HG02884 (cell line): ENCODE data around the gene HCFC2.
"Not testable (repeated sequence)": the region's sequence is repeated elsewhere in the genome, so short reads cannot be mapped to it uniquely, and the experiment has no call there.

Experiments used
- ATAC-seq: cut with Tn5 transposase; IDR thresholded peaks from one replicate; pipeline ENCODE4 v1.9.1; 2021; ENCODE audit warnings: mild to moderate bottlenecking, moderate library complexity; ENCODE audit not compliant: unreplicated experiment

Gene HCFC2

DNA sequence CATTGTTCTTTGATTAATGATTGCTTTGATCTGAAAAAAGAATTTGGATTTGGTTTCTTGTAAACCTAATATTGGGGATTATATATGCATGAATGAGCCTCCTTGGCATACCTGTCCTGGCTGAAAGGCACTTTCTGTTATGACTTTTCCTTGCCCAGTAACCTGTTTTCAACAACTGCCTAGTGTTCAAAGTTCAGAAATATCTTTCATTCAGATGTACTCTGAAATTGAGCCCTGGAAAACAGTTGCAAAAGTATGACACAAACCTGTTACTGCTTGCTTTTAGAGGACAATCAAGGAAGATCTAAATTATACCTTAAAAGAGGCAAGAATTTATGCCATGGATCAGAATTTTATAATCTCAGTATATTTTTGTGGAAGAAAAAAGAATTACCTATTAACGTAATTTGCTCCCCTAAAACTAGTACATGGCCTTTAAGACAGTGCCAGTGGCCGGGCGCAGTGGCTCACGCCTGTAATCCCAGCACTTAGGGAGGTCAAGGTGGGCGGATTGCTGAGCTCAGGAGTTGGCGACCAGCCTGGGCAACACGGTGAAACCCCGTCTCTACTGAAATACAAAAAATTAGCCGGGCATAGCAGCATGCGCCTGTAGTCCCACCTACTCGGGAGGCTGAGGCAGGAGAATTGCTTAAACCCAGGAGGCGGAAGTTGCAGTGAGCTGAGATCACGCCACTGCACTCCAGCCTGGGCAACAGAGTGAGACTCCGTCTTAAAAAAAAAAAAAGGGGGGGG lies 50.7 kb downstream of the HCFC2 start:
- not testable (repeated sequence) for ATAC-seq

DNA sequence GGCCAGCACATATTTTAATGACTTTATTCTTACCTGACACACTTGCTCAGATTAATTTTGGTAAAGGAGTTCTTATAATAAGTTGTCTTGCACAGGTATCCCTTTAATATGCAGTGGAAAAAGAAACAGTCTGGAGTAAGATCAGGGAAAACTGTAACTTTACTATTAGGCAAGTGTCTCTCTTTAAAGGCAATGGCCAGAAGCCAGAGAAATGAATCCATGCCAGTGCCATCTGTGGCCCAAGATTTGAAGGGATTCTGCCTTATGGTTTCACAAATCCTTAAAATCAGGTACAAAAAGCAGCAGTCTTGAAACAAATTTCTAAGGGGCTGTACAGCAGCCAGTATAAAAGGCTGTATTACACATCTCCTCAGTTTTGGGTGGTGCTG lies 51.2 kb downstream of the HCFC2 start:
- no peak for ATAC-seq

DNA sequence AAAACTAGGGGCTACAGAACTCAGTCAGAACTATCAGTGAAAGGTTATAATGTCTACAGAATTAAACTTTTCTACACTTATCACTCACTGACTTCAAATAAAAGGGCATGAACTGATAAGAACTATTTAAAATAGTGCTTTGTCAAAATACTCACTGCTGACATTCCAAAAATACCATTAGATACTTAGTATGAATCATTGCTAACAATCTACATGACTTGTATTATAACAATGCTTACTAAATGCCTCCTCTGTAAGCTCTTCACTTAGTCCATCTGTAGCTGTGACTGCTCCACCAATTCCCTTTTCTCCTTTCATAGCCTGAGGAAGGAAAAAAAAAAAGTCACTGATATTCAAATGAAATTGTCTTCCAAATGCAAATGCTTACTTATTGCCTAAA lies 56.7 kb downstream of the HCFC2 start:
- no peak for ATAC-seq

DNA sequence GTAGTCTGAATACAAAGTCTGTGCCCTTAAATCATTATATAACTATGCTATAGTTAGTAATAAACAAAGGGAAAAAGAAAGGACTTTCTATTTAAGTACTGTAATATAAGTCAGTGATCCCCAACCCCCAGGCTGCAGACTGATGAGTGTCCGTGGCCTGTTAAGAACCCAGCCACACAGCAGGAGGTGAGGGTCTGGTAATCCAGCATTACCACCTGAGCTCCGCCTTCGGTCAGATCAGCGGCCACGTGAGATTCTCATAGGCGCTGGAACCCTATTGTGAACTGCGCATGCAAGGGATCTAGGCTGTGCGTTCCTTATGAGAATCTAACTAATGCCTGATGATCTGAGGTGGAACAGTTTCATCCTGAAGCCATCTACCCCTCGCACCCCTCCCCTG lies 58.0 kb downstream of the HCFC2 start:
- no peak for ATAC-seq

DNA sequence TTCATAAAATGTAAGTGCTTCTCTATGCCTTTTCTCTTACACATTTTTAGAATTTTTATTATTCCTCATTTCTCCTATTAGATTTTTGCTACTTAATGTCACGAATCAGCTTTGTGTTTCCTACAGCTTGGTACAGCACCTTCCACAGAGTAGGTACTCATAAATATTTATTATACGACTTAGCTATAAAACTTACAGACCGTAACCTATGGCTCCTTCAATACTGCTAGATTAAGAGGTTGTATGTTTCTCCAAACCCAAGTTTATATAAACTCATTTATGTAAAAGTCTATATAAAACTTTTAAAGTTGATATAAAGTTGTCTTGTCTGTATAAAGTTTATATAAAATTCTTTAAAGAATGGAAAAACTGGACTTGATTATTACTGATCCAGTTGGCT lies 62.2 kb downstream of the HCFC2 start:
- no peak for ATAC-seq

DNA sequence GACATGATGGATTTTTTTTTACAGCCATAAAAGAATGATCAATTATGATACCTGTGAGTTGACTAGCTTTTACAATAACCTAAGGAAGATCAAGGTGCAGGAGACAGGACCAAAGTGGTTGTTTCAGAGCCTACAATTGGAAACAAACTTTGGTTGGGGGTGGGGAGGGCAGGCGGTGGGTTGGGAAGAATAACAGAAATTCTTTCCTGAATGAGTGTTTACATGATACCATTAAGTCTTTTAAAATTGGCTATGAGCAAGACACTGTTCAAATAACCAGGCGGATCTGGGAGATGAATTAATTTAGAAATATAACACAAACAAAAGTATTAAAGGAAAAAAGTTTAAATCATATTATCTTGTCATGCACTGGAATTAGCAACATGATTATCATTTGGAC lies 66.4 kb downstream of the HCFC2 start:
- ATAC-seq, result no peak

DNA sequence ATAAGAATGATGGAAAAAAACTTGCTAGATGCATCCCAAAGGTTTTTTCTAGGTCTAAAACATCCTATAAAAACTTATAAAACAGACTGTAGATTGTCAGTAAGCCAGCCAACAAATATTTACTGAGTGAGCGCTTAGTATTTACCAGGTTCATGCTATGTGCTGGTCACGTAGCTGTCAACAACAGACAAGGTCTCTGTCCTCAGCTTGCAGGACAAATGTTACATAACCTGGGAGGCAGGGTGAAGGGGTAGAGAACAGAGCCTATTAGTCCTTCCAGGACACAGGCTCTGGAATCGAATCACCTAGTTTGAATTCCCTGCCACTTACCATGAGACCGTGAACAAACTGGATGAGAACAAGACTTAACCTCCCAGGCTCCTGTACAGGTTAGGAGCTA lies 67.3 kb downstream of the HCFC2 start:
- ATAC-seq, result no peak

DNA sequence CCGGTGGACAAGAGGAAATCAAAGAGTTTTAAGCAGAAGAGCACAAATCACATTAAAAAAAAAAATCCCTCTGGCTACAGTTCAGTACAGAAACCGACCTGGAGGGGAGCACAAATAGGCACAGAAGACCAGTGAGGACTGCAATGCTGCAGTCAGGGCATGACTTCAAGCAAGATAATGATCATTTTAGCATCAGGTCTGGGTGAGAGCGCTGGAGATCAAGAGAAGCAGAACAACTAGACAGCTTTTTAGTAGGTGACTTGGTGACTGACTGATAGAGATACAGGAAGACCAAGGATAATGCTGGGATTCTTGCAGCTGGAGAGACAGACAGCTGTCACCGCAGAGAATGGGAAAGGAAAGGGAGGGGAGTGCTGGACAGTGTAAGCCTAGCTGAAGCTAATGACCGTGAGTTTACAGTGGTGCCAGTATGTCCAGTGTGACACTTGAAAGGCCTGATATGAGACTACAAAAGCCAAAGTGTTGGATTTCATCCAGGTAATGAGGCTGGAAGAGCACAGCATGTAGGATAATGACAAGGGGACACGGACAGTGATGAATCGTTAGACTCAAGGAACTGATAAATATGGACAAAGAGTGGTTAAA lies 68.1 kb downstream of the HCFC2 start:
- no peak for ATAC-seq

DNA sequence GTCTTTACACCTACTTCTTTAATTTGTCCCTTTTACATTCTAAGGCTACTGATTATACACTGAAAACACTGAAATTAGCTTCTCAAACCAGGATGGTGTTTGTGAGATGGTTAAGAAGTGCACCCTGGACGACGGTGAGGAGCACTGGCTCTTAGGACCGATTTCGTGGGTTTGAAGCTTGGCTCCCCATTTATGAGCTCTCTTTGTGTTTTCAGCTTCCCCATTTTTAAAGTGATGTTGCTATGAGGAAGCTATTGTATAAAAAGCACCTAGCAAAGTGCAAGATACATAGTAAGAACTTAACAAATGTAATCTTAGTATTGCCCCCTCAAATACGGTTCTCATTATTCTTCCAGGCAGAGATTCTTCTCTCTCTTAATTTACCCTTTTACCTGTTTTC lies 69.0 kb downstream of the HCFC2 start:
- ATAC-seq, result no peak

DNA sequence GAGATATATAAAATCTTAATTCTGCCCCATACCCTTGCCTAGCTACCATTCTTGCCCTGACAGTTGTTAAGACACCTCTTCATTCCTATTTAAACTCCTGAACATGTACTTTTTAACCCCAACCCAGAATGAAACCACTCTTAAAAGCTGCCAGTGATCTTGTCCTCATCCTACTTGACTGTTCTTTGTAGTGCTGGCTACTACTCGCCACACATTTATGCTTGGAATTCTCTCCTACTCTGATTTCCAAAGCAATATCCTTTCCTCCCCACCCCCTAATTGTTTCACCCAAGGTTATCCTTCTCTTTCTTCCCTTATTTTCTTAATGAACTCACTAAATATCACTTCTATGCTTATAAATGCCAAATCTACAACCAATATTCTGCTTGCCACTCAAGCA lies 69.5 kb downstream of the HCFC2 start:
- no peak for ATAC-seq

DNA sequence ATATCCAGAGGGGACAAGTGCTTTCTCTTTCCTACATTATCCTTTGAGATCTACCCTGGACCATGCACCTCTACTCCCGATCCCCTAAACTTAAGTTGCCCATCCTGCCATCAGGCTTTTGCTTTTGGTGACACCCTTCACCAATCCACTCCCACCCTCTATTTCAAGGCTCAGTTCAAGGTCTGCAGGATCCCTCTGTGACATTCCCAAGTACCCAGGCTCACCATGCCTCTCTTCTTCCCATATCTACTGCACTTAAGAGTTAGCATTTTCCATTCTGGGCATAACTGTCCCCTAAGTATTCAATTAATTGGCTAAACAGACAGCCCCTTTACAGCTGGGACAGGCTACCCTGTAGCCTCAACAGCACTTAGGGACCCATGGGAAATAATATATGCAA lies 70.6 kb downstream of the HCFC2 start:
- ATAC-seq, result no peak

DNA sequence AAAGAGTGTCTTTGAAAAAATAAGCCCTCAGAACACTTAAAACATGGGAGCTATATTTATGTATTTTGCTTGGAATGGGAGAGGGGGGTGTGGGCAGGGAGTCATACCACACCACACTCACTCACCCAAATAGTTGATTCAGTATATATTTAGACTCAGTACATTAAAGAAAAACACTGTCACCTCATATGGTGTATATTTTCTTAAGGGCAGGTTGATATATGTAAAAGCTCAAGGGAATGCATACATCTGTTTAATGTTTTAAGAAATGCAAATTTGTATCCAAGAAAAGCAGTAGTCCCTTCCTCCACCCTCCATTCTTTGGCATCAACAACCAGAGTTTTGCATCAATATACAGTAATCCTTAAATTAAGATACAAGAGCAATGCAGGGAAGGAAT lies 72.2 kb downstream of the HCFC2 start:
- ATAC-seq, result no peak

DNA sequence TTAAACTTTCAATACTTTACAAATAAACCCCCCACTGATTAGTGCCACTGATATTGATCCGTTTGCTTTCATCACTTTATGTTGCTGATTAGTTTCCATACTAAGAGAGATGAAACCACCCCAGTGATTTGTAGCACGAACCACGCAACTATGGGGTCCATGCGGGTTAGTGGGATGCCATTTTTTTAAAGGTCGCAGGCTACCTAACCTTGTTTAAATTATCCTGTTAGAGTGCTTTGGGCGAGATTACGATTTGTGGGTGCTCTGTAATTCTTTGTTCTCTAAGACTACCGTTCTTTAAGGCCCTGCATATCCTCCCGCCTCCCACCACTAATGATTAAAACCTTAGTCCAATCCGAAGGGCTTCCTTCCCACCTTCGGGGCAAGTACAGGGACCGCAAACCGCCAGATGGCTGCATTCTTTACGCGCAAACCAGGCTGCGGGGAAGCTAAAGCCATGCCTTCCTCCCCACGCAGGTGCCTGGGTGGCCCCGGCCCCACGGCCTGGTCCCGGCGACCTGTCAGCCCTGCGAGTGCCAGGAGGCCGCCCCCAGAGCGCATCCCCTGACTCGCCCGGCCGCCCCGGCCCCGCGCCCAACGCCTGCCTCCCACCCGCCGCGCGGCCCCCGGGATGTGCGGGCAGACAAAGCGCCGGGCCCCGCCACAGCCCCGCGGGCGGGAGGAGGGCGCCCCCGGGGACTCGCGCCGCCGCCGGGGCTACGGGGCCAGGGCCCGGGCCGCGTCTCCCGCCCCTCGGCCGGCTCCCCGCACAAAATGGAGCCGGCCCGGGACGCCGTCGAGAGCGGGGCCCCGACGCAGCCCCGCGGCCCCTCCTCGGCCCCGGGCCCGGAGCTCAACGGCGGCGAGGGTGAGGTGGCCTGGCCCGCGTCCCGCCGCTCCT lies 72.9 kb downstream of the HCFC2 start:
- ATAC-seq, result peak; percentile 22

DNA sequence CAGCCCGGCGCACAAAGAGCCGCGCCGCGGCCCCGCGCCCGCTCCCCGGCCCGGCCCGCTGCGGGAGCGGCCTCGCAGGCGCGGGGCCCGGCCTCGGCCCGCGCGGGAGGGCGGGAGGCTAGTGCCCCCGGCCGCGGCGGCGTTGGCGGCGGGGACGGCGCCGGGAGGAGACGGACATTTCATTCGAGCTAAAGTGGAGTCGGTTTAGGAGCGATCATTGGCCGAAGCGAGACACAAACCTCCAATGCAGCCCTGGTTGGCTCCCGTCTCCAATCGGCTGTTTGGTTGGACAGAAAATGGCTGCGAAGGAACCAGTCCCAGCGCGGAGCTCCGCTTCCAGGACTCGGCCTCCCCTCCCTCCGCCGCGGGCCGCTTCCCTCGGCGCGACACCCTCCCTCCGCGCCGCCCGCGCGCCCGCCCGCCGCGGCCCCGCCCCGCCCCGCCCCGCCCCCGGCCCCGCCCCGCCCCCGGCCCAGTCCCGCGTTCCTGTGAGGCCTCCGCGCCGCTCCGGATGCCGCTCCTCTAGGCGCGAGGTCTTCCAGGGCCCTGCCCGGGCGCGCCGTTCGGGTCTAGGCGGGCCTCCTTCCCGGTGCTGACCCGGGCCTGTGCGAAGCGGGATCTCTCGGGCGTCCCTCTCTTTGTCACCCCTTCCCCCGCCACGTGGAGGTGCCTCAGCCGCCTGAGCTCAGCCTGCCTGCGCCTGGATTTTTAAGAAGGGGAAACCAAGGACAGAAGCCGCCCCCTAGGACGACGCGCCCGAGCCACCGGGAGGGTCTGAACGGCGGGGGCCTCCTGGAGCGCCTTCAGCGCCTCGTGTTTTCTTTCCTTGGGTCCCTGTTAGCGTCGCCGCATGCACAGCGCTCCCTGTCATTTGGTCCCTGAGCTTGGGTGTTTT lies 73.8 kb downstream of the HCFC2 start, which contains the start of gene NFYB:
TSS of gene NFYB (minus strand) at position 309 of the 895 bp plus-strand sequence. CDS start 2,757 bp downstream, outside the sequence.
- peak; percentile 88 for ATAC-seq

DNA sequence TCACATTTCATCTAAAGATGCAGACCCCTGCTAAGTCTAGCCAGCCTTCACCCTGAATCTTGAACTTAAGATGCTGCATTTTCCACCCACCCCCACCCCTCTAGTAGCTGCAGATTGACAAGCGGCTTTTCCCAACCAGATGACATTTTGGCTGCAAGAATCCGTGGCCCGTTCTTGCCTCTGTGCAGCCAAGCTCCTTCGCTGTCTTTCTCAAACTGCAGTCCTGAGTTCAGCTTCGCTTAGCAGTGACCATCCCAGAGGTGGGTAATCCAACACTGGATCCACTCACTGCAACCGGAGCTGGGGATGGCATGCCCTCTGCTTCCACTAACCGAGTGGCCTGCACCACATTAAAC lies 74.4 kb downstream of the HCFC2 start:
- ATAC-seq, result no peak

DNA sequence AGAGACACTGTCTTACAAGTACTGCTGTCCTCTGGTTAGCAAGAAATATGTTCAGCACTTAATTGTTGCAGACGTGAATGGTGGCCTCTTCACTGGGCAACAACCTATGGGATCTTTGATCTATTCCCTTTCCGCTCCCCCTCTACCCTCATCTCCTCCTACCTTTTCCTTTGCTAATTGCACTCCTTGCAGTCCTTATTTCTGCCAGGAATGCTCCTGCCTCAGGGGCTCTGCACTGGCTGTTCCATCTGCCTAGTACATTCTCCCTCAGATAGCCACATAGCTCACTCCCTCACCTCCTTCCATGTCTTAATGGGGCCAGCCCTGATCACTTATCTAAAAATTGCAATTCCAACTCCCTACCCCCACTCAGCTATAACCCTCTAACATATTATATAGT lies 78.2 kb downstream of the HCFC2 start:
- no peak for ATAC-seq

DNA sequence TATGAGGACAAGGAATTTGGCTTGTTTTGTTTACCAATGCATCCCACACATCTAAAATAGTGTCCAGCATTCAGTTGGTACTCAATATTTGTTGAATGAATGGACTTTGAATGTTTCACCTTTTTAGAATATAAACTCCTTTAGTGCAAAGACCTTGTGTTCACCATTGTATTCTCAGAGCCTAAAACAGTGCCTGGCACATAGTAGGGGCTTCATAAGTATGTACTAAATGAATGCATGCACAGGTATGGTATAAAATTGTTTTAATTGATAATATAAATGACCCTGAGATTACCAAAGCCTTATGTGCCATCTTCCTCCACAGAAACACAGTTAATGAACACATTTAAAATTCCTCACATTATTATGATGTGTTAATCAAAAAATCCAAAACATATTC lies 78.7 kb downstream of the HCFC2 start:
- ATAC-seq, result no peak

DNA sequence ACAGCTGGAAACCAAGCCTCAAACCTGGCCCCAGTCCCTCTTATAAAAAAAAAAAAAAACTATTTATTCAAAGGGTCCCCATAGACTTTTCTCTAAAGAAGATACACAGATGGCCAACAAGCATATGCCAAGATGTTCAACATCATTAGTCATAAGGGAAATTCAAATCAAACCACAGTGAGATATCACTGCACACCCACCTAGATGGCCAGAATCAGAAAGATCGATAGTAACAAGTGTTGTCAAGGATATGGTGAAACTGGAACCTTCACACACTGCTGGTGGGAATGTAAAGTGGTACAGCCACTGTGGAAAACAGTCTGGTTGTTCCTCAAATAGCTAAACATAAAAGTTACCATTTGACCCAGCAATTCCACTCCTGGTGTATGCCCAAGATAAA lies 79.6 kb downstream of the HCFC2 start:
- ATAC-seq, result no peak

DNA sequence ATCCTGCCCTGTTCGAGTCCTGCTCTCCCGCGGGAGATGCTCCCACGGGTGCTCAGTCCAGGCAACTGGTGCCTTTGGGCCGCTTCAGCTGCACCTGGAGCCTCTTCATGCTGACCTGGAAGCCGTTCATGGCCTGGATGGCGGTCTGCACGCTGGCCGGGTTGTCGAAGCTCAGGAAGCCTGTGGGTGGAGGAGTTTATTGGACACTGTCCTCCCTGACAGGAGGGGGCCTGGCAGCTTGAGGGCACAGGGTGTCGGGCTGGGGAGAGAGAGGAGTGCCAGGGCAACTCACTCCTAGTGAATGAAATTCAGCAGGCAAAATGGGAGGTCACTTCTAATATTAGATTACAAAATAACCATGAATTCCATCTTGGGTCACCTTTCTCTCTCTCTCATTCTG lies 83.0 kb downstream of the HCFC2 start:
- ATAC-seq, result no peak

DNA sequence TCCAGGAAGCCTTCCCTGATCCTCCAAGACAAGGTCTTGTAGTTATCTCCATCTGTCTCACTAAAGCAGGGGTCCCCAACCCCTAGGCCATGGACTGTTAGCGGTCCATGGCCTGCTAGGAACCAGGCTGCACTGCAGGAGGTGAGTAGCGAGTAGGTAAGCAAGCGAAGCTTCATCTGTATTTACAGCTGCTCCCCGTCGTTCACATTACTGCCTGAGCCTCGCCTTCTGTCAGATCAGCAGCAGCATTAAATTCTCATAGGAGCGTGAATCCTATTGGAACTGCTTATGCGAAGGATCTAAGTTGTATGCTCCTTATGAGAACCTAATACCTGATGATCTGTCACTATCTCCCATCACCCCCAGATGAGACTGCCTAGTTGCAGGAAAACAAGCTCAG lies 86.1 kb downstream of the HCFC2 start:
- ATAC-seq, result no peak

DNA sequence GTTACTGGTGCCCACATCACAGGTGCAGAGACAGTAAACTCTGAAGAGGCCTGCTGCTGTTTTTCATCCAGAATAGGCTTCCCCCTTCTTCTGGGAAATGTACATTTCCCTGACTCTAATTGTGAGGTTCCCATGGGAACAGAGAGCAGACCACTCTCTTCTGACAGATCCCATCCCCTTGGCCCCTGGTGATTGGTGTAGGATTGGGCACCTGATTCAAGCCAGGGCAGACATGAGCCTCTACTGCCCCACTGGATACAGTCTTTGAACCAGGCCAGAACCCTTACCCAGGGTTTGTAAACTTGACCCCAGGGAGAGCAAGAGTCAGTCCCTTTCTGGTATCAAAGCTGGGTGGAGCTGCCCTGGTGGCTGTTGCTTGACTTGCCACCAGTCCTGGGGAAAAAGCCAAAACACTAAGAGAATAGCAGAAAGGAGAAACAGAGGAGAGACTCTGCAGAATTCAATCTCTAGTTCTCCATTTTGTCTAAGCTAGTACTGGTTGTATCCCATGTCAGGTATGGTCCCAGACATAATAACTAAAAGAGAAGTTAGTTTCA lies 88.4 kb downstream of the HCFC2 start:
- no peak for ATAC-seq
